Epithelial cell of proximal tubule (primary cell): Measurements from ENCODE around the gene TRIM38. TPM values are rescaled to one million over a fixed set of nuclear protein-coding genes. Genes with fewer than 3 reads are reported as not detected.
"Not testable (repeated sequence)": the region's sequence is repeated elsewhere in the genome, so short reads cannot be mapped to it uniquely, and the experiment has no call there.

Source experiments
- DNase-seq: peaks from one replicate; pipeline ENCODE4 v3.0.0-alpha.2; 2011; ENCODE audit warnings: low read depth
- H3K4me3 ChIP-seq: 2 replicates; pipeline ENCODE4 v1.5.1; 2011; ENCODE audit warnings: low read depth, mild to moderate bottlenecking, low read length
- total RNA-seq: library from RNA; depleted of rRNA; stranded (reverse); fragments of >200 nt; gene quantifications from 2 replicates; pipeline ENCODE4 v1.2.3, GENCODE V29; 2015
- TF ChIP-seq, protein P1 (sequence below): conservative IDR thresholded peaks from 2 replicates; pipeline ENCODE4 v1.5.1; 2012; ENCODE audit warnings: low read depth, mild to moderate bottlenecking, low read length

The TRIM38 gene
- total RNA-seq, 1 donor from 2014 or later = 4.2 TPM

DNA sequence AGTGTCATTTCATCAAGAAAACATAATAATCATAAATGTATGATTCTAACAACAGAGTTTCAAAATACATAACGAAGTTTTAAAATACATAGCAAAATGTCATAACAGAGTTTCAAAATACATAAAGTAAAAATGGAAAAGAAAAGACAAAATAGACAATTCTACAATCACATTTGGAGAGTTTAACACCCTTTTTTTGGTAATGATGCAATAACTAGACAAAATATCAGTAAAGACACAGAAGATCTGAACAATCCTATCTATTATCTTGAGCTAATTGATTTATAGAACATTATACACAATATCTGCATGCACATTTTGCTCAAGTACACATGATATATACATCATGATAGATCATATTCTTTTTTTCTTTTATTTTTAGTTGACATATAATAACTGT, 18.7 kb upstream of the TRIM38 start:
- no peak overlapping the region for H3K4me3 ChIP-seq
- TF ChIP-seq, protein P1, sequence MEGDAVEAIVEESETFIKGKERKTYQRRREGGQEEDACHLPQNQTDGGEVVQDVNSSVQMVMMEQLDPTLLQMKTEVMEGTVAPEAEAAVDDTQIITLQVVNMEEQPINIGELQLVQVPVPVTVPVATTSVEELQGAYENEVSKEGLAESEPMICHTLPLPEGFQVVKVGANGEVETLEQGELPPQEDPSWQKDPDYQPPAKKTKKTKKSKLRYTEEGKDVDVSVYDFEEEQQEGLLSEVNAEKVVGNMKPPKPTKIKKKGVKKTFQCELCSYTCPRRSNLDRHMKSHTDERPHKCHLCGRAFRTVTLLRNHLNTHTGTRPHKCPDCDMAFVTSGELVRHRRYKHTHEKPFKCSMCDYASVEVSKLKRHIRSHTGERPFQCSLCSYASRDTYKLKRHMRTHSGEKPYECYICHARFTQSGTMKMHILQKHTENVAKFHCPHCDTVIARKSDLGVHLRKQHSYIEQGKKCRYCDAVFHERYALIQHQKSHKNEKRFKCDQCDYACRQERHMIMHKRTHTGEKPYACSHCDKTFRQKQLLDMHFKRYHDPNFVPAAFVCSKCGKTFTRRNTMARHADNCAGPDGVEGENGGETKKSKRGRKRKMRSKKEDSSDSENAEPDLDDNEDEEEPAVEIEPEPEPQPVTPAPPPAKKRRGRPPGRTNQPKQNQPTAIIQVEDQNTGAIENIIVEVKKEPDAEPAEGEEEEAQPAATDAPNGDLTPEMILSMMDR = no peak
- no peak for DNase-seq

DNA sequence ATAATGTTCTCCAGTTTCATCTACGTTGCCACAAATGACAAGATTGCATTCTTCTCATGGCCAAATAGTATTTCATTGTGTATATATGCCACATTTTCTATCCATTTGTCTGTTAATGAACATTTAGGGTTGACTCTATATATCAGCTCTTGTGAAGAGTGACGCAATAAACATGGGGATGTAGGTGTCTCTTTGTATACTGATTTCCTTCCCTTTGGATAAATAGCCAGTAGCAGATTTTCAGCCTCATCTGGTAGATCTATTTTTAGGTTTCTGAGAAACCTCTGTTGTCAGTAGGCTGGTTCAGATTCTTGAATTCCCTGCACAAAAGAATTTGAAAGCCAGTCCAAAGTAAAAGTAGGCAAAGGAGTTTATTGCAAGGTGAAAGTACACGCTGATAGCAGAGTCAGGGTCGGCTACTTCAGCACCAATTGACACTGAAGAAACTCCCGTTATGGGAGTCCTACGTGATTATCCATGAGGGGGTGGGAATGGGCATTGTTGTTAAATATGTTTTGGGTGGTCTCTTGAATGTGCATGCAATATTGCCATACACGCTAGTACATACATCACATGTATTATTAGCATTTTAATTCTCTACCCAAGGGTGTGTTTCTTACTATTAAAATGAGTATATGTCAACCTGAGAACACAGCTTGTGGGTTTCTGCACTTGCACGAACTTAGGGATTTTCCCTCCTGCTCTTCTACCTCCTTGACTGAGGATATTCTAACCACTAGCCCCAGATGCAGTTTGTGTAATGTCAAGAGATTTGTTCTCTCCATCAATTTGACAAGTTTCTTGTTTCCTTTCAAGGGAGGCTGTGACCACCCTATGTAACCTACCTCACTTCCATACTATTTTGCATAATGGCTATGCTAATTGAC, 17.7 kb upstream of the TRIM38 start:
- TF ChIP-seq, protein P1 = no peak
- no peak overlapping the region for H3K4me3 ChIP-seq
- DNase-seq = no peak

DNA sequence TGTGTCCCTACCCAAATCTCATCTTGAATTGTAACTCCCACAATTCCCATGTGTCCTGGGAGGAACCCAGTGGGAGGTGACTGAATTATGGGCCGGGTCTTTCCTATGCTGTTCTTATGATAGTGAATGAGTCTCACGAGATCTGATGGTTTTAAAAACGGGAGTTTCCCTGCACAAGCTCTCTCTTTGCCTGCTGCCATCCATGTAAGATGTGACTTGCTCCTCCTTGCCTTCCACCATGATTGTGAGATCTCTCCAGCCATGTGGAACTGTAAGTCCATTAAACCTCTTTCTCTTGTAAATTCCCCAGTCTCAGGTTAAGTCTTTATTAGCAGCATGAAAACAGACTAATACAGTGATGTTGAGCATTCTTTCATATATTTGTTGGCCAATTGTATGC, 16.9 kb upstream of the TRIM38 start:
- not testable (repeated sequence) for H3K4me3 ChIP-seq

DNA sequence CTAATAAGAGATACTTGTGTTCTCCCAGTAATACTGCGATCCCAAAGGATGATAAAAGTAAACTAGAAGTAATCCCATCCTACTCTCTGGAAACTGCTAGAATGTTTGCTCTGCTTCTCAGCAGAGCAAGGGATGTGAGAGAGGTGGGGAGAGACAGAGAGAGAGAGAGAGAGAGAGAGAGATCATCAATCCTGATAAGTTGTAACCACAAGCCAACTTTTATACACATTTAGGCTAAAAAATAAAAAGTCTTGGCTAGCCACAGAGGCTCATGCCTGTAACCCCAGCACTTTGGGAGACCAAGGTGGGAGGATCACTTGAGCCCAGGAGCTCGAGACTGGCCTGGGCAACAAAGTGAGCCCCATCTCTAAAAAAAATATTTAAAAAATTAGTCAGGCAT, 16.0 kb upstream of the TRIM38 start:
- no peak overlapping the region for H3K4me3 ChIP-seq
- no peak for DNase-seq
- TF ChIP-seq, protein P1 = no peak

More for the DNA sequence above, 16.9 kb upstream of the TRIM38 start:
- DNase-seq = not testable (repeated sequence)

DNA sequence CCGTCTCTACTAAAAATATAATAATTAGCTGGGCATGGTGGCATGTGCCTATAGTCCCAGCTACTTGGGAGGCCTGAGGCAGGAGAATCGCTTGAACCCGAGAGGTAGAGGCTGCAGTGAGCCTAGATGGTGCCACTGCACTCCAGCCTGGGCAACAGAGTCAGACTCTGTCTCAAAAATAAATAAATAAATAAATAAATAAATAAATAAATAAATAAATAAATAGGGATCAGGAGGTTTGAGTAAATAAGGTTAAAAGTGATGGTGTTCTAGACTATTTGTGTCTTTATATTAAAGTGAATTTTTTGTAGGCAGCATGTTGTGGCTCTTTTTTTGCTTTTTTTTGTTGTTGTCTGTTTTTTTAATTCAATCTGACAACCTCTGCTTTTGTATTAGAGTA, 15.1 kb upstream of the TRIM38 start:
- DNase-seq, H3K4me3 ChIP-seq: not testable (repeated sequence)

DNA sequence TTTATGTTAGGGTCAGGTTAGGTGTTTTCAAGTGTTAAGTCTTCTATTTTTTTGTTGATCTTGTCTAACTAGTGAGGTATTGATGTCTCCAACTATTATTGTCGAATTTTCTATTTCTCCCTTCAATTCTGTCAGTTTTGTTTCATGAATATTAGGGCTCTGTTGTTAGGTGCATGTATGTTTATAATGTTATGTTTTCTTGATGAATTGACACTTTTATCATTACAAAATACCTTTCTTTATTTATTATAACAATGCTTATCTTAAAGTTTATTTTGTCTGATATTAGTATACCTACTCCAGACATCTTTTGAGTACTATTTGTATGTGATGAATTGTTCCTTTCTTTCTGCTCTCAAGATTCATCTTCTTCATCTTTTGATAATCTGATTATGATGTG, 12.9 kb upstream of the TRIM38 start:
- TF ChIP-seq, protein P1 = no peak
- H3K4me3 ChIP-seq = no peak overlapping the region
- DNase-seq = no peak

DNA sequence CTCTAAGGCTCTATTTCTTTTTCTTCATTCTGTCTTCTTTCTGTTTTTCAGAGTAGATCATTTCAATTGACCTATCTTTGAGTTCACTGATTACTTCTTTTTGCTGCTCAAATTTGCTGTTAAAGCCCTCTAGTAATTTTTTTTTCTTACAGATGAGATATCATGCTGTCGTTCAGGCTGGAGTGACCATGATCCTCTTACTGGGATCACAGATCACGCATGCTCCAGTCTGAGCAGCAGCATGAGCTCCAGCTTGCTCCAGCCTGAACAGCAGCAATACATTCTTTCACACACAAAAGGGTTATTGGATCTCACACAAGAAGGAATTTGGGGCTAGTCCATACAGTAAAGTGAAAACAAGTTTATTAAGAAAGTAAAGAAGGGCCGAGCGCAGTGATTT, 12.3 kb upstream of the TRIM38 start:
- no peak overlapping the region for H3K4me3 ChIP-seq
- DNase-seq = no peak
- TF ChIP-seq, protein P1 = no peak
